HL-60 (cell line): ENCODE data around the gene NAALADL2.

ENCODE experiments used
- CTCF ChIP-seq: IDR thresholded peaks from one replicate; pipeline ENCODE4 v1.5.1; 2011; ENCODE audit warnings: low read length, control low read depth, inconsistent platforms; ENCODE audit not compliant: insufficient read depth
- POLR2AphosphoS5 ChIP-seq: IDR thresholded peaks from 2 replicates; pipeline ENCODE4 v1.6.1; 2012; ENCODE audit warnings: low read depth
- REST ChIP-seq: IDR thresholded peaks from 2 replicates; pipeline ENCODE4 v1.6.1; 2012; ENCODE audit warnings: low read depth; ENCODE audit not compliant: insufficient replicate concordance
- SPI1 ChIP-seq: IDR thresholded peaks from 2 replicates; pipeline ENCODE4 v1.6.1; 2012; ENCODE audit warnings: low read depth, mild to moderate bottlenecking, borderline replicate concordance

GRCh38 chr3:175392653-175393052 lies 533.5 kb downstream of the NAALADL2 start:
- no peak for TF ChIP-seq CTCF
- TF ChIP-seq POLR2AphosphoS5, result no peak
- no peak for TF ChIP-seq REST
- no peak for TF ChIP-seq SPI1
